Measurements from ENCODE around the gene ACTN3. TPM values are rescaled to one million over a fixed set of nuclear protein-coding genes. Genes with fewer than 3 reads are reported as not detected.
A peak's percentile ranks its signal among the peaks of the same experiment; 100 is the strongest.

Gene ACTN3
- total and polyA plus RNA-seq, 2 donors (not counting 1 experiment from before 2014, with no cell fraction given): under 0.01 TPM; not detected in 1

- Histone ChIP-seq H3K79me2 (ENCODE audit: control insufficient read depth, insufficient read depth, low read length) (no peaks in the 10 kb centered on the region), H3K36me3 (ENCODE audit: control insufficient read depth, insufficient read depth, low read length) (no peaks in the 10 kb centered on the region), H3K4me1 (ENCODE audit: control insufficient read depth, extremely low read depth, insufficient read depth, low read length) (no peaks in the 10 kb centered on the region), H3K9ac (ENCODE audit: insufficient read depth, low read length) (no peak overlapping the region), H3K27ac (ENCODE audit: insufficient read depth, low read length) (no peak overlapping the region), H3K4me2 (ENCODE audit: extremely low read depth, insufficient read depth, low read length) (no peak overlapping the region), H2AFZ (ENCODE audit: low read length) (no peak overlapping the region), H3K4me3 (replicated peaks in 1 of 4; ENCODE audit: control extremely low read depth in 1 of 4, insufficient read depth in 1 of 4, low read depth in 3 of 4, low read length in 4 of 4) (no peak overlapping the region), H3K9me3 (ENCODE audit: control insufficient read depth, insufficient read depth, low read depth, low read length) (no peaks in the 10 kb centered on the region), H4K20me1 (ENCODE audit: control insufficient read depth, extremely low read depth, insufficient read depth, low read length) (no peaks in the 10 kb centered on the region), H3K27me3 (ENCODE audit: control insufficient read depth, insufficient read depth, low read length) (peaks cover 4% of the 10 kb centered on the region)
- TF ChIP-seq, protein P1, sequence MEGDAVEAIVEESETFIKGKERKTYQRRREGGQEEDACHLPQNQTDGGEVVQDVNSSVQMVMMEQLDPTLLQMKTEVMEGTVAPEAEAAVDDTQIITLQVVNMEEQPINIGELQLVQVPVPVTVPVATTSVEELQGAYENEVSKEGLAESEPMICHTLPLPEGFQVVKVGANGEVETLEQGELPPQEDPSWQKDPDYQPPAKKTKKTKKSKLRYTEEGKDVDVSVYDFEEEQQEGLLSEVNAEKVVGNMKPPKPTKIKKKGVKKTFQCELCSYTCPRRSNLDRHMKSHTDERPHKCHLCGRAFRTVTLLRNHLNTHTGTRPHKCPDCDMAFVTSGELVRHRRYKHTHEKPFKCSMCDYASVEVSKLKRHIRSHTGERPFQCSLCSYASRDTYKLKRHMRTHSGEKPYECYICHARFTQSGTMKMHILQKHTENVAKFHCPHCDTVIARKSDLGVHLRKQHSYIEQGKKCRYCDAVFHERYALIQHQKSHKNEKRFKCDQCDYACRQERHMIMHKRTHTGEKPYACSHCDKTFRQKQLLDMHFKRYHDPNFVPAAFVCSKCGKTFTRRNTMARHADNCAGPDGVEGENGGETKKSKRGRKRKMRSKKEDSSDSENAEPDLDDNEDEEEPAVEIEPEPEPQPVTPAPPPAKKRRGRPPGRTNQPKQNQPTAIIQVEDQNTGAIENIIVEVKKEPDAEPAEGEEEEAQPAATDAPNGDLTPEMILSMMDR (conservative IDR thresholded peaks at IDR 0.05 in 1 of 2, IDR thresholded peaks at IDR 0.05 in 1 of 2; ENCODE audit: low read depth in 1 of 2, low read length in 2 of 2): no peak
- no peak for TF ChIP-seq EZH2 (IDR thresholded peaks at IDR 0.05; ENCODE audit: low read length, missing control alignments)
- DNase-seq (ENCODE audit: low read depth in 2 of 2): no peak
These were observed 23.6 kb downstream of the ACTN3 start for GRCh38 chr11:66570079-66570849.

GRCh38 chr11:66570850-66571180 is 24.1 kb downstream of the ACTN3 start:
- no peak overlapping the region for H3K4me2 ChIP-seq (ENCODE audit: extremely low read depth, insufficient read depth, low read length)
- no peak overlapping the region for H3K27ac ChIP-seq (ENCODE audit: insufficient read depth, low read length)
- H3K4me1 ChIP-seq (ENCODE audit: control insufficient read depth, extremely low read depth, insufficient read depth, low read length): no peaks in the 10 kb centered on the region
- TF ChIP-seq EZH2 (IDR thresholded peaks at IDR 0.05; ENCODE audit: low read length, missing control alignments): no peak
- TF ChIP-seq, protein P1 (conservative IDR thresholded peaks at IDR 0.05 in 1 of 2, IDR thresholded peaks at IDR 0.05 in 1 of 2; ENCODE audit: low read depth in 1 of 2, low read length in 2 of 2): no peak
- no peak overlapping the region for H3K4me3 ChIP-seq (replicated peaks in 1 of 4; ENCODE audit: control extremely low read depth in 1 of 4, insufficient read depth in 1 of 4, low read depth in 3 of 4, low read length in 4 of 4)
- H3K79me2 ChIP-seq (ENCODE audit: control insufficient read depth, insufficient read depth, low read length): no peaks in the 10 kb centered on the region
- DNase-seq (ENCODE audit: low read depth in 2 of 2): no peak
- H4K20me1 ChIP-seq (ENCODE audit: control insufficient read depth, extremely low read depth, insufficient read depth, low read length): no peaks in the 10 kb centered on the region
- no peak overlapping the region for H3K9ac ChIP-seq (ENCODE audit: insufficient read depth, low read length)
- H3K36me3 ChIP-seq (ENCODE audit: control insufficient read depth, insufficient read depth, low read length): no peaks in the 10 kb centered on the region
- no peaks in the 10 kb centered on the region for H3K9me3 ChIP-seq (ENCODE audit: control insufficient read depth, insufficient read depth, low read depth, low read length)
- H2AFZ ChIP-seq (ENCODE audit: low read length): no peak overlapping the region
- peaks cover 6% of the 10 kb centered on the region for H3K27me3 ChIP-seq (ENCODE audit: control insufficient read depth, insufficient read depth, low read length)

- Histone ChIP-seq H3K4me2 (ENCODE audit: extremely low read depth, insufficient read depth, low read length) (peak overlapping the region; percentile 17), H3K4me1 (ENCODE audit: control insufficient read depth, extremely low read depth, insufficient read depth, low read length) (peaks cover 3% of the 10 kb centered on the region), H4K20me1 (ENCODE audit: control insufficient read depth, extremely low read depth, insufficient read depth, low read length) (no peaks in the 10 kb centered on the region), H2AFZ (ENCODE audit: low read length) (no peak overlapping the region), H3K9ac (ENCODE audit: insufficient read depth, low read length) (no peak overlapping the region), H3K27me3 (ENCODE audit: control insufficient read depth, insufficient read depth, low read length) (peaks cover 5% of the 10 kb centered on the region), H3K4me3 (replicated peaks in 1 of 4; ENCODE audit: control extremely low read depth in 1 of 4, insufficient read depth in 1 of 4, low read depth in 3 of 4, low read length in 4 of 4) (no peak overlapping the region), H3K9me3 (ENCODE audit: control insufficient read depth, insufficient read depth, low read depth, low read length) (no peaks in the 10 kb centered on the region), H3K36me3 (ENCODE audit: control insufficient read depth, insufficient read depth, low read length) (no peaks in the 10 kb centered on the region), H3K27ac (ENCODE audit: insufficient read depth, low read length) (no peak overlapping the region), H3K79me2 (ENCODE audit: control insufficient read depth, insufficient read depth, low read length) (no peaks in the 10 kb centered on the region)
- peak; percentile 65 to 73 for DNase-seq (ENCODE audit: low read depth in 2 of 2)
- no peak for TF ChIP-seq EZH2 (IDR thresholded peaks at IDR 0.05; ENCODE audit: low read length, missing control alignments)
- TF ChIP-seq, protein P1 (conservative IDR thresholded peaks at IDR 0.05 in 1 of 2, IDR thresholded peaks at IDR 0.05 in 1 of 2; ENCODE audit: low read depth in 1 of 2, low read length in 2 of 2): peak; percentile 79 to 84
These were observed 32.4 kb downstream of the ACTN3 start for GRCh38 chr11:66579017-66579606.

All from fibroblast of lung (primary cell).